Ovary (tissue), 3 donors: ENCODE results near the gene SLCO6A1.

Experiments used
- POLR2A ChIP-seq: fragments of 450-650 bp; IDR thresholded peaks from one replicate; pipeline ENCODE4 v1.6.1; 2017; ENCODE audit warnings: antibody characterized with exemption, mild to moderate bottlenecking, moderate library complexity
- TF ChIP-seq, protein P1 (sequence below), 3 donors: fragments of 450-650 bp in 2 of 3; fragments of 200-600 bp in 1 of 3; IDR thresholded peaks; one replicate each; pipeline versions ENCODE4 v1.5.1 to v1.8.0; 2016 to 2022; ENCODE audit warnings: antibody characterized with exemption in 3 of 3, mild to moderate bottlenecking in 1 of 3
- donor health status: DM: no; HTN: no; CAD: no.

DNA sequence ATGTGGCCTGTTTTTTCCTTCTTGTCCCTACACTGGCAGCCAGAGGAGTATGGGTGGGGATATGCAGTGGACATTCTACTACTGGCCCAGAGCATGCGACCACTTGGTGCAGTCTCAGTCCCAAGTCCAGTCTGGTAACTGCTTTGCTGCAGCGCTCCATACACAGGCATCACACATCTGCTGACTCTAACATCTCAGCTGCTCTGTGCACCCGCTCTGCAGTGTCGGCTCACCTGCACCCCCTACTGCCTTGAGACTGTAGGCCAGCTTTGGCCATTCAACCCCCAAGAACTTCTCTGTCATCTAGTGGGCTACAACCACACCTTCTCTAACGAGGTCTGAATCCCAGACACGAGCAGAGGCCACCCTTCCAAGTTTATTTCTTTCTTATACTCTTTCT lies 46.4 kb upstream of the SLCO6A1 start:
- TF ChIP-seq, protein P1, sequence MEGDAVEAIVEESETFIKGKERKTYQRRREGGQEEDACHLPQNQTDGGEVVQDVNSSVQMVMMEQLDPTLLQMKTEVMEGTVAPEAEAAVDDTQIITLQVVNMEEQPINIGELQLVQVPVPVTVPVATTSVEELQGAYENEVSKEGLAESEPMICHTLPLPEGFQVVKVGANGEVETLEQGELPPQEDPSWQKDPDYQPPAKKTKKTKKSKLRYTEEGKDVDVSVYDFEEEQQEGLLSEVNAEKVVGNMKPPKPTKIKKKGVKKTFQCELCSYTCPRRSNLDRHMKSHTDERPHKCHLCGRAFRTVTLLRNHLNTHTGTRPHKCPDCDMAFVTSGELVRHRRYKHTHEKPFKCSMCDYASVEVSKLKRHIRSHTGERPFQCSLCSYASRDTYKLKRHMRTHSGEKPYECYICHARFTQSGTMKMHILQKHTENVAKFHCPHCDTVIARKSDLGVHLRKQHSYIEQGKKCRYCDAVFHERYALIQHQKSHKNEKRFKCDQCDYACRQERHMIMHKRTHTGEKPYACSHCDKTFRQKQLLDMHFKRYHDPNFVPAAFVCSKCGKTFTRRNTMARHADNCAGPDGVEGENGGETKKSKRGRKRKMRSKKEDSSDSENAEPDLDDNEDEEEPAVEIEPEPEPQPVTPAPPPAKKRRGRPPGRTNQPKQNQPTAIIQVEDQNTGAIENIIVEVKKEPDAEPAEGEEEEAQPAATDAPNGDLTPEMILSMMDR (IDR thresholded peaks at IDR 0.05), result no peak
- TF ChIP-seq POLR2A, result no peak
